Measurements from ENCODE around the gene PPT2.

- TF ChIP-seq POLR2AphosphoS5 (IDR thresholded peaks at IDR 0.05) (no peak), CTCF (IDR thresholded peaks at IDR 0.05) (no peak)
These were observed 27.3 kb downstream of the PPT2 start for GRCh38 chr6:32181148-32181702.
